NCI-H345 treated with DMSO at 0.1 percent for 48 hours (cell line): ENCODE measurements around the gene KRTAP10-6.
A peak's percentile ranks its signal among the peaks of the same experiment; 100 is the strongest.
"Not testable (repeated sequence)": the region's sequence is repeated elsewhere in the genome, so short reads cannot be mapped to it uniquely, and the experiment has no call there.

Experiments
- DNase-seq: peaks from one replicate; lab custom pipeline; 2025; ENCODE audit not compliant: unreplicated experiment; lab: John Stamatoyannopoulos, UW

Gene KRTAP10-6

DNA sequence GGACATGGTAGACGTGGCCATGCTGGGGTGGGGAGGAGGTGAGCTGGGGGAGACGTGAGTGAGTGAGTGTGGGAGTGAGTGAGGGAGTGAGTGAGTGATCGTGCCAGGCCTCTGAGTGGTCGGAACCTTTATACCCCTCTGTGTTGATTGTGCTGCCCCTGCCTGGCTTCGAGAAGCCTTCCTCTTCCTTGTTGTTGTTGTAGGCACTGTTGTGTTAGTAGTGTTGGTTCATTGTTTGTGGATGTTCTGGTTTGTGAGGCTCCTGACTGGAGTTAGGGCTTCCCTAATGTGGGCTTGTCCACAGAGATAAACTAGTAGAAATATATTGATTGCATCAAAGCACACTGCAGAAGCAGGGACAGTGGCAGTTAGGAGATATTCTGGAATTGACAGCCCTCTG is 33.6 kb downstream of the KRTAP10-6 start, which contains the start of gene KRTAP10-3:
TSS of gene KRTAP10-3 (minus strand) at position 101 of the 400 bp plus-strand sequence. CDS start at position 21, 80 bp downstream.
- DNase-seq: no peak

DNA sequence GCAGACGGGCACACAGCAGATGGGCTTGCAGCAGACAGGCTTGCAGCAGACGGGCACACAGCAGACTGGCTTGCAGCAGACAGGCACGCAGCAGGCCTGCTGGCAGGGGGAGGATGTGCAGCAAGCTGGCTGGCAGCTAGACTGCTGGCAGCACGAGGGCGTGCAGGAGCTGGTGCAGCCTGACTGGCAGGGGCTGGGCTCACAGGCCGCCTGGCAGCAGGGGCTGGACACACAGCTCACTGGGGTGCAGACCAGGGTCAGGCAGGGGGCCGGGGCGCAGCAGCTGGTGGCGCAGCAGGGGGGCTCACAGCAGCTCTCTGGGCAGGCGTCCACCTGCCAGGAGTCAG is 34.0 kb downstream of the KRTAP10-6 start:
- DNase-seq: not testable (repeated sequence)

DNA sequence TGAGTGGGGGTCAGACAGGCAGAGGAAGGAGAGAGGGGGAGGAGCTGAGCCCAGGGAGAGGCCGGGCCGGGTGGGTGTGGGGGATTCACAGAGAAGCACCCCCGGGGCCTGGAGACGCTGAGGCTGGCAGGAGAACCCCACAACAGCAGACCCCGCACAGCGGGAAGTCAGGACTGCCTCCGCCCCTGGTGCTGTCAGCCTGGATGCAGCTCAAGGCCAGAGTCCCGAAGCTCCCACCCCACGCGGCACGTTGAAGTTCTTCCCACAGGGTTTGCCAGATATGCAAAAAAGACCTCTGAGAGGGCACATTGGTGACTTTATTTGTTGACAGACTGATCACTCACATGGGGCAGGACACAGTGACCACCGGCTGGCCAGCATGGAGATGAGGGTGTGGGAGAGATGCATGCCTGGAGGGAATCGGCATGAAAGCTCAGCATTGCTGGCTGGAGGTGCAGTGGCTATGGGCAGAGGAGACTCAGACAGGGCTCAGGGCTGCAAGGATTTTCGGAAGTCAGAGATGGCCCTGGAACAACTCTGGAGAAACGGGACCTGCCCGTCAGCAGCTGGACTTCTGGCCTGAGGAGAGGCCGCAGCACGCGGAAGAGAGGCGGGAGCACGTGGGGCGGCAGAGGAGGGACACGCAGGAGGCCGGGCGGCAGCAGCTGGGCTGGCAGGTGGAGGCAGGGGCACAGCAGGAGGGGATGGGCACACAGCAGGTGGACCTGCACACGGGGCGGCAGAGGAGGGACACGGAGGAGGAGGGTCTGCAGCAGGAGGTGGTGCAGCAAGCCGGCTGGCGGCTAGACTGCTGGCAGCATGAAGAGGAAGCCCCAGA is 34.6 kb downstream of the KRTAP10-6 start:
- no peak for DNase-seq

DNA sequence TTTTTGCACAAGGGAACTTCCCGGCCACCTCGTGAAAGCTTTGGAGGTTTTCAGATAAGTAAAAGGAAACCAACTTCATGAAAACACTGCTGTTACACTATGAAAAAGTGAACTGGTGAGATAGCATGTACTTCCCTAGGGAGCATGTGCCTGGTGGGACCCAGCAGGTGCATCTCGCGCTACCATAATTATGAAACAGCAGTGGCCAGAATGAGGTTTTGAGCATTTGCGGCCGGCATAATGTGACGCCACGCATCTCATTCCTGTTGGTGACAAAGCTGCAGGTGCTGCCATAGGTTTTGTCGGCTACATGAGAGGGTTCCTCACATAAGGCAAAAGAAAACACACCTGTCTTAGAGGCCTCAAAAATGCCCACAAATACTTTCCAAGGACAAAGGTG is 35.4 kb downstream of the KRTAP10-6 start:
- DNase-seq: peak; percentile 77

DNA sequence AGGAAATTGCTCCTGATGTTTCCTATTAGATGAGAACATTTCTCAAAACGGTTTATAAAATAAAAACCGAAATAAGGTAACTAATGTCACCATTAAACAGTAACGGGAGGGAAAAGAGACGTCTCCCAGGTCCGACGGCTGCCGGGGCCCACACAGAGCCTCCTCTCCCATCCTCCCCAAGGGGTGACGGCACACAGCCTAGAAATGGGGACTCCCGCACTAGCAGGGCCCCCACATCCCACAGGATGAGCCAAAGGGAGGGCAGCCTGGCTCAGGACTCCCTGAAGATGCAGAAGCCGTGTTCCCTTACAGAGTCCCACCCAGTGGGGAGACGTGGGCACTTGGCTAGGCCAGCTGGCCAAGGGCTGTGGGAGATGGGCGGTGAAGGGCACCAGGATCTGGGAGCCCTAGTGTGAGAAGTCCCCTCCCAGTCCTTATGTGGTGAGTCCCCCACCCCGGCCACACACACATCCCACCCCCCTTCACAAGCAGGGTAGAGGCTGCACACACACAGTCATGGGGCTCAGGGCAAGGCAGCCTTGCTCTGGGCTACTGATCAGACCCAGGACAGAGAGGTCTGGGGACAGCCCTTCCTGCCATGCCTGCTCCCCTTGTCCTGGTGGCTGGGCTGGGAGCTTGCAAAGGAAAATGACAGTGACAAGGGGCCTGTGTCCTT is 37.0 kb downstream of the KRTAP10-6 start:
- DNase-seq: no peak

DNA sequence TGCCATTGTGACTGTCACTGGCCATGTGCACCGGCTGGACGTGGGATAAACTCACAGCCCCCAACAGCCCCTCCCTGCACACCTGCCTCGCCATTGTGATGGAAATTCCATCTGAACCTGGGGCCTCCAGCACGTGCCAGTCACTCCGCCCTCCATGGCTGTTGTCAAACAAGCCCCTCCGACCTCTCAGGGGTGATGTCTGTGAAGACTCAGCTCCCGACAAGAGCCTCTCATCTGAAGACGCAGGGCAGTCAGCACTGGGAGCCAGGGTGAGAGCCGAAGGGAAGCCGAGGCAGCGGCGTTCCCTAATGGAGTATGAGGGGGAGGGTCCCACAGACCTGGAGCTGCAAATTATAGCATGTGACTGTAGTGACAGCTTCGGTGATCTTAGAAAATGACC is 39.6 kb downstream of the KRTAP10-6 start:
- DNase-seq: no peak

DNA sequence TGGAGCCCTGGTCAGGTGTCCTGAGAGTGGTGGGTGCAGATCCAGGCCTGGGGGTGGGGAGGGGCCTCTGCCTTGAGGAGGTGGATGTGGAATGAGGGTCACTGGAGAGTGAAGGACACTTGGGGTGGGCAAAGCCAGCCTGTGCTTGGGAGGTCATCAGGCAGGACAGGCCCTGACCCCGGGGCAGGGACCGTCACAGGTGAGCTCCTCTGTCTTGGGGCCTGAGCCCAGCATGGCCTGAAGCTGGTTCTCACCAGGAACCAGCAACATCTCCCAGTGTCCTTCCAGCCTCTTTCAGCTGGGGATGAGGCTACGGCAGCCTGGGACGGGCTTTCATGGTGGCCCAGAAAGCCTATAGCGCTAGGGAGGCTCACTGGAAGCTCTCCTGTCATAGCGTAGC is 40.2 kb downstream of the KRTAP10-6 start:
- DNase-seq: no peak

DNA sequence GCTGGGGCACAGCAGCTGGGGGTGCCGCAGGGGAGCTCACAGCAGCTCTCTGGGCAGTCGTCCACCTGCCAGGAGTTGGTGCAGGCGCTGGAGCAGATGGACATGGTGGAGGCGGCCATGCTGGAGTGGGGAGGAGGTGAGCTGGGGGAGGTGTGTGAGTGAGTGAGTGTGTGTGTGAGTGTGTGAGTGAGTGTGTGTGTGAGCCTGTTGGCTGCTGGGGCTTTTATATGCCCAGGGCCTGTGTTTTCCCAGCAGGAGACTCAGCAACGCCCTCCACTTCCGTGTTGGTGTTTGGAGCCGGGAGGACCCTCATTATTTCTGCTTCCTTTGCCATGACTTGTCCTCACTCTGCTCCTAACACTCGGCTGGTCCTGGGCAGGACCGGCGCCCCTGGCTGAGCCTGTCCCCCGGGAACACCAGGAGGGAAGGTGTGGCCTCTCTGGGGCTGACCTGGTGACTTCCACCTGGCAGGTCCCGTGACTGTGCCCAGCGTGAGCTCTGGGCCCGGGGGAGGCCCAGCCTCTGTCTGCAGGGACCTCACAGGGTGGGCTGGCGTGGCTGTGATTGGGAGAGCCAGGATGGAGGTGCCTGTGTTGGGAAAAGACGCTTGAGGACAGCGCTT is 40.9 kb downstream of the KRTAP10-6 start, which contains the start of gene KRTAP10-2:
TSS of gene KRTAP10-2 (minus strand) at position 166 of the 622 bp plus-strand sequence. CDS start at position 119, 47 bp downstream.
- DNase-seq: peak; percentile 30

DNA sequence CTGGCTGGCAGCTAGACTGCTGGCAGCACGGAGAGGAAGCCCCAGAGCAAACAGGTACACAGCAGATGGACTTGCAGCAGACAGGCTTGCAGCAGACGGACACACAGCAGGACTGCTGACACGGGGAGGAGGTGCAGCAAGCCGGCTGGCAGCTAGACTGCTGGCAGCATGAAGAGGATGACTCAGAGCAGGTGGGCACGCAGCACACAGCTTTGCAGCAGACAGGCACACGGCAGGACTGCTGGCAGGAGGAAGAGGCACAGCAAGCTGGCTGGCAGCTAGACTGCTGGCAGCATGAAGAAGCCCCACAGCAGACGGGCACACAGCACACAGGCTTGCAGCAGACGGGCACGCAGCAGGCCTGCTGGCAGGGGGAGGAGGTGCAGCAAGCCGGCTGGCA is 41.5 kb downstream of the KRTAP10-6 start:
- DNase-seq: no peak

DNA sequence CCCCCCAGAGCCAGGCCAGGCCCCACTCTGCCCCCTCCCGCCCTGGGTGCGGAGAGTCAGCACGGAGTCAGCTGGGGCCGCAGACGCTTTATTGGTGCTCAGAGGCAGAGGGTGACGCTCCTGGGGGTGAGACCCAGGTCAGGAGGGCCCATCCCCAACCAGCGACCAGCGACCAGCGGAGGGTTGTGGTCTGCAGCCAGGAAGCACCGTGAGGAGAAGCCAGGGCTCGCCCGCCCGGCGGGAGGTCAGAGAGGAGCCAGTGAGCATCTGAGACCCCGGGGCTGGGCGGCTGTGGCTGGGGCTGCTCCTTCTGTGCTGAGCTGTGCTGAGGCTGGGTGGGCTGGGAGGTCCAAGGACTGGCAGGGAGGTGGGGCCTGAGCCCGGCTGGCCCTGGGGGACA is 42.0 kb downstream of the KRTAP10-6 start:
- not testable (repeated sequence) for DNase-seq

DNA sequence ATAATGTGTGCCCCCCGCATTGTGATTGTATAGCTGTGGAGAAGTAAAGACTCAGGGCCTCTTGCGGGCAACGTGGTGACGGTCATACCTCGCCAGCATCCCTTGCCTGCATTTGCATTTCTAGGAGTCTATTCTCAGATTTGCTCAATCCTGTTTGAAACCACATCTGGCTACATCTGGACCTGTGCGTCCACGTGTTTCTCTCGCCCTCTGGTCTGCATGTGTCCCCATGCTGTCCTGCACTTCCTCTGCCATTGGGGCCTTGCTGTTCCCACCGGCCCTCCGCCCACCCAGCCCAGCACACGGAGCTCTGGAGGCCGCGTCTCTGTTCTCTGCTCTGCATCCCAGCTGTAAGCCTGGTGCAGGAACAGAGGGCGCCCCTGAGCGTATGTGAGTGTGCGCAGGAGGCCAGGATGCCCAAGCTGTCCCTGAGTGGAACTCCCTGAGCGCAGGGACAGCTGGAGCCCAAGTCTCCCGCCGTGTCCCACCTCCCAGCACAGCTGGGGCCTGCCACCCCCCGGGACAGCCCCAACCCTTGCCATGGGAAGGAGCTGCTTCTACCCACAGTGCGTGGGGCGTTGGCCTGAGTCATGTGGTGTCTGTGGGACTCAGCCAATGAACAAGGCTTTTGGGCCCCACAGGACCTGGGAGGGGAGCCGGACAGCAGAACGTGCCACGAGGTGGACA is 42.6 kb downstream of the KRTAP10-6 start:
- DNase-seq: no peak

DNA sequence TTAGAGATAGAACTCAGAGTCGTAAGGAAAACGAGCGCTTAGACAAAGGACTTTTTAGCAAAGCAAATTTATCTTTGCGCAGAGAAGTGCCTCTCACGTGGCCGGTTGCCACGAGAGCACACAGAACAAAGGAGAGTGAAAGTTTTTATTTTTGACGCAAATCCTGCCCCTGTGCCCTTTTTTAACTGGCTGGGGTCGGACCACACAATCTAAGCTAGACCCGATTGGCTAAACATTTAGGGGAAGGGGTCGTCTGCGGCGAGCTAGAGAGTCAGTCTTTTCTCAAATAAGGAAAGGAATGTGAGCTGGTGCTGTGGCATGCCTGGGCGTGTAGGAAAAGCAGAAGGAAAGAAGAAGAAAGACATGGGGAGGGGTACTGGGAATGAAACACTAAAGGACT is 43.4 kb downstream of the KRTAP10-6 start:
- no peak for DNase-seq

DNA sequence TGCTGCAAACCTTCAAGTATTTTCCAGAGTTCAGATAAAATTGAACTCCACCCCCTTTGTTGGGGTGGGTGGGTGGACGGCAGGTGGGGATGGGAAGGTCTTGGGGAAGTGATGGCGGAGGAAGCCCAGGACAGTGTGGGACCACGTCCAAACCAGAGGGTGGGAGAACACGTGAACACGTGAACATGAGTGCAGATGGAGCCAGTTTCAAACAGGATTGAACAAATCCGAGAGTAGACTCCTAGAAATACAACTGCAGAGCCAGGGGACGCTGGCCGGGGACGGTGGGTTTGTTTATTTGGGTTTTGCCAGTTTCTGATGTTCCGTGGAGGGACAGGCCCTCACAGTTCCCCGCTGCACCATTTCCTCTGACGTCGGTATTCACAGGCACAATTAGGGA is 43.9 kb downstream of the KRTAP10-6 start:
- no peak for DNase-seq

DNA sequence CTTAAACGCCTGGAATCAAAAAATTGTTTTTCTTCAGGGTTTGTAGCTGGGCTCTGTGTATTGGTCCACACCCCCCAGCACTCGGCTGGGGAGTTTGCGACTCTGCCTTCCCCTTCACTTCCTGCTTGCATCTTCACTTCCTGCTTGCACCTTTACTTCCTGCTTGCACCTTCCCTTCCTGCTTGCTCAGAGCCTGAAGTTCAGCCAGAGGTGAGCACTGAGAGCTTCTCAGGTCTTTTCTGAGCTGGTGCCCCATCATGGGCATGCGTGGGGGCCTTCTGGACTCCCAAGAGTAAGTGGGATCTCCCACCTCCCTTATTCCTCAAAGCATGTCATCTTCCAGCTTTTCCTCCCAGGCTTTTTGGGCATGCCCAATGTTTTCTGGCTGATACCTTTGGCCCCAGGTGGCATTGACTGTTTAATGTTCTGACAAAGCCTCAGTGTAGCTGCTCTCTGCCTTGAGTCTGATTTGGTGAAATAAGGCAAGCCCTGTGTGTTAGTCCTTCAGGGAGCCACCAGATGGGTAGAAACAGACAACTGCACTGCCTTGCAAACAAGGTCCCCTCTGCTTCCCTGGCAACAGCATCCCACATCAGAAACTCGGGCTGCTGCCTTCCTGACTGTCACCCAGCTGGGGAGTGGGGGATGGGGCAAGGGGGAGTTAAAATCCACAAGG is 44.5 kb downstream of the KRTAP10-6 start:
- DNase-seq: no peak

DNA sequence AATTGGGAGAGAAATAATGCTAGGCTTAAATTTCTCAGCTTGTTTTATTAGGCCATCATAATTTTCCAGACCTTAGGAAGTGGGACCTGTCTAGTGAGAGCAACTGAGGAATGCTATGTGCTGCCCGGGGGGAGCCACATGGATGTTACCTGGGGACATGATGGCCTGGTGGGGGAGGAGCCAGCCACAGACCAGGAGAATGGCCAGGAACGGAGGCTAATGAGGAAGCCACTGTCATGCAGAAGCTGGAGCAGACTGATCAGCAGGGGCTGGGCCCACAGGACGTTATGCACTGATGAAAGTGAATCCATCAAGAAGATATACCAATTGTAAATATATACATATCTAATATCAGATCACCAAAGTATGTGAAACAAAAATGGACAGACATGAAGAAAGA is 47.7 kb downstream of the KRTAP10-6 start:
- no peak for DNase-seq

DNA sequence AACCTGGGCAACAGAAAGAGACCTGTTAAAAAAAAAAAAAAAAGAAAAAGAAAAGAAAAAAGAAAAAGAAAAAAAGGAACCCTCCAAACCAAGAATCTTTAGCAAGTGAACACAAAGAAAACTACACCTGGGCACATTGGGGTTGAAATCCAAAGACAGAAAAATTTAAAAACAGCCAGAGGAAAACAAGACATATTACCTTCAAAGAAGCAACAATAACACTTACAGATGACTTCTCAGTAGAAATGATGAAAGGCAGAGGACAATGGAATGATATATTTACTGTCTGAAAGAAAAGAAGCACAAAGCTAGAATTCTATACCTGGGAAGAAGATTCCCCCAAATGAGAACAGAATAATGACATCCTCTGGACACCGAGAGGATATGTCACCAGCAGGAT is 49.6 kb downstream of the KRTAP10-6 start:
- DNase-seq: no peak
